NCI-H226 (cell line): ENCODE results near the gene BHLHA15.

Experiments
- DNase-seq: peaks from one replicate; pipeline ENCODE4 v3.0.0-alpha.2; 2015

BHLHA15 gene

GRCh38 chr7:98228801-98229200 is 17.6 kb downstream of the BHLHA15 start:
- no peak for DNase-seq

- no peak for DNase-seq
These were observed 18.2 kb downstream of the BHLHA15 start for GRCh38 chr7:98229441-98229840.

GRCh38 chr7:98229991-98230745 is 18.9 kb downstream of the BHLHA15 start:
- no peak for DNase-seq

DNA sequence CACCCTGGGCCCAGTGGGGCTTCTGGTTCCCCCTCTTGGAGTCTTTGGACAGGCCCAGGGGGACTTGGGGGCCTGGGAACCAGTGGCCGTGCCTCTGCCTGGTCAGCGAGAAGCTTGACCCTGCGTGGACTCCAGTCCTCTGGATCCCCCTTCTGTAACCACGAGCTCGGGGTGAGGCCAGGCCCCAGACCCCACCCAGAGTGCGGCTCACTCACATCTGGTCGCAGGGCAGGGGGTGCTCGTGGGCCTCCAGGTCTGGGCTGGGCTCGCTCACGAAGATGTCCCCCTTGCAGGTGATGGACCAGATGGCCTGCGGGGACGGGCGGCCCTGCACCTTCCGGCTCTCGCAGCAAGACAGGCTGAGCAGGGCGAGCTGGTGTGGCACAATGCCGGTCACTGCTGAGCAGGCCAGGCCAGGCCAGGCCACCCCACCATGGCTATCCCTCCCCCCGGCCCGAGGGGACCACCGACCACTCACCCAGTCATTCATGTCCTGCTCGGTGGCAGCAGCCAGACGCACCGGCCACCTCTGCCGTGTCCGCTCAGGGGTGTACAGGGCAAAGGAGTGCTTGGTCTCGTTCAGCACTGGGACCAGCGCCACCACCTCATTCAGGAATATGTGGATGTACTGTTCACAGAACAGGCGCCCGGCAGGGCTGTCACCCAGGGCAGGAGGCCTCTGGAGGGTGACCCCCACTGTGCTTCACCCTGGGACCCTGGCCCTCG is 19.7 kb downstream of the BHLHA15 start:
- DNase-seq, result no peak

GRCh38 chr7:98231493-98232262 is 20.4 kb downstream of the BHLHA15 start:
- DNase-seq, result no peak

DNA sequence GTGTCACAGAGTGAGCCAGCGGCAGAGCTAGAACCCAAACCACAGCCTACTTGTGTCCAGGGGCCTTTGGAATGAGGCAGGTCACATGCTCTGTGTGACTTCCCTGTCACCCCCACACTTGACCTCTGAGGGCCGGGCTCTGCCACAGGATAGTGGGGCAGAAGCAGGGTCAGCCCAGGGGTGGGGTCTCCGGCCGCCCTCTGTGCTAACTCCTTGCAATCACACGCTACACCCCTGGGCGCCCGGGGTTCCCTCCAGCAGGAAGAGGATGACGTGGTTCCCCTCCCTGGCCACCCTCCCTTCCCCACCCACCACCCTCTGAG is 21.0 kb downstream of the BHLHA15 start:
- no peak for DNase-seq

DNA sequence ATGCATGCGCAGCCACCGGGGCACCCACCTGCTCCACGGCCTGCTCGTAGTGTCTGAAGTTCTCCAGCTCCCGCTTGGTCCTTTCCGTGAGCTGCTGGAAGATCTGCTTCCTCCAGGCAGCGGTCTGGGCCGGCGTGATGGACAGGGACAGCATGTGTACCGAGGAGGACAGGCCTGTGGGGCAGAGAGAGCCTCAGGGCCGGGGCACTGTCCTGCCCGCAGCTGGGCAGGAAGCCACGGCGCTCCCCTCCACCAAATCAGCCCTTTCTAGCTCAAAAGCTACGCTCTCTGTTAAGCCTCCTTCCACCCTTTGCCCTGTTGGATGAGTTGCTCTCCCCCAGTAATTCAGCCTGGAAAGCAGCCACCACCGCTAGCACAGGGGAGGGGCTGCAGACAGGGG is 21.6 kb downstream of the BHLHA15 start:
- no peak for DNase-seq

DNA sequence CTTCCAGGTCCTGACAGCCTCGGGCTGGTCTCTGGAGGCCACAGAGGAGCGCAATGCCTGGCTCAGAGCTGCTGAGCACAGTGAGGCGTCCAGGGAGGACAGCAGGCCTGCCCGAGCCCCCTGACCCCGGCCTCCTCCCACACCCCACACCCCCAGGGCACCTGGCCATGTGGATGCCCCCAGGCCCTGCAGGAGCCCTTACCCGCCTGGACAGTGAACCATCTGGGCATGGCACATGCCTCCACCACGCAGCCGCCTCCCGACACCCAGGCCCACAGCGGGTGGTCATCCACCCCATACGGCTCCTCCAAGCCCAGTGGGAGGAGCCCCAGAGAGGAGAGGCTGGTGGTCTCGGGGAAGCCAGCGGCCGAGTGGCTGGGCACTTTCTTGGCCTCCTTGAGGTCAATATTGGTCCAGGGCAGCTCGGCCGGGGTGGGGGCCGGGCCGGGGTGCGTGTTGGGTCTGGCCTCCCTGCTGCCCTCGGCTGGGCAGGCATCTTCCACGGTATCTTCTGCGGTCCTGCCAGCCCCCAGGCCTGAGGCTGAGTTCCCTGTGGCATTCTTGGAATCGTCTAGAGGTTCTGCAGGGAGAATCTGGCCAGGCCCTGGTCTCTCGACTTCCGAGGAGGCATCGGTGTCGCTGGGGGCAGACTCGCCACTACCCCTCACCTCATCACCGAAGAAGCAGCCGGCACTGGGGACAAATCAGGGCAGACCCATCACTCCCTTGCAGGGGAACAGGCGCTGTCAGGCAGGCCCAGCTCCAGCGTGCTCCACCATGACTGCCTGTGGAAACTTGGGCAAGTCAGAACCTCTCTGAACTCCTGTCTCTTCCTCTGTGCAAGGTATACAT is 22.2 kb downstream of the BHLHA15 start:
- no peak for DNase-seq

- no peak for DNase-seq
These were observed 23.3 kb downstream of the BHLHA15 start for GRCh38 chr7:98234429-98235147.

DNA sequence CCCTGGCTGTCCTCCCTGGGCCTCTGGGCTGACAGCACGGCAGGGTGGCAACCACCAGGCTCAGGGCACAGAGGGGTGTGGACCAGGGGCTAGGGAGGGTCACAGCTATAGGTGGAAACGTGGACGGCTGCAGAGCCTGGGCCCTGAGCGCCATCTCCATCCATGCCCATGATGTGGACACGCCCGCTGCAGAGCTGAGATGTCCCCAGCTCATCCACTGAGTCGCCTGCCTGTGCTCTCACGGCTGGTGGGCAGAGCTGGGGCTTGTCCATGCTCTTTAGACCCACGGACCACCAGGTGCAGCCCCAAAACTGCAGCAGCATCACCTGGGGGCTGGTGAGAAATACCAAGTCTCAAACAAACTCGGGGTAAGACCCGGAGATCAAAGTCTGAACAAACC is 24.7 kb downstream of the BHLHA15 start:
- DNase-seq, result no peak

DNA sequence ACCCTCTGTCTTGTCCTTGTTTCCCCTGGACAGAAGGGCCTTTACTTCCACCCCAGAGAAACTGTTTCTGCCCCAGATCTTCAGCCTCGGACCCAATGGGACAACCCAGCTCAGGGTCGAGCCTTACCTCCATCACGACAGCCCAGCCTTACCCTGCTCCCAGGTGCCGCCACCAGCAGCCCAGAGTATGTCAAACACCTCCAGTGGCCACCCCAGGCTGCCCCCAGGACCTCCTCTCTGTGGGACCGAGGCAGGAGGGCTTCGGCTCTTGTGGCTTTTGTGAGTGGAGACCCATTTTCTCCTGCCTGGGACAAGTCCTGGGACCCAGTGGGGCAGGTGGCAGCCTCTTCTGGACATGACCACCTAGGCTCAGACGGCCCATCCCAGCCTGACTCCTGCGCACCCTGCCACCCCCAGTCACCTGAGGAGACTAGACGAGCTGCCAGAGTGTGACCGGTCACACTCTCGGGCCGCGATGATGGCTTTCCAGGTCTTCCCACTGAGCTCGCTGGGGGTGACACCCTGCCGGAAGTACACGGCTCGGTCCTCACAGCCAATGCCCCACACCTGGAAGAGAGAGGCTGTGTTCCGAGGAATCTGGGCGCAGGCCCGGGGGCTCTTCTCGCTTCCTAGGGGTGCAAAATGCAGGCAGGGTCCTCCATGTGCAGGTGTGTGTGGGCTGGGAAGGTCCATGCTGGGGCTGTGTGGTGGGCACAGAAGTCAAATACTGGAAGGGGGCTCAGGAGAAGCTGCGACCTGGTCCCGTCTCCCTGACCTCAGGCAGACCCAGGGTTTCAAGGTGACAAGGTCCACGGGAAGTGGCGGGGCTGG is 25.3 kb downstream of the BHLHA15 start:
- no peak for DNase-seq

DNA sequence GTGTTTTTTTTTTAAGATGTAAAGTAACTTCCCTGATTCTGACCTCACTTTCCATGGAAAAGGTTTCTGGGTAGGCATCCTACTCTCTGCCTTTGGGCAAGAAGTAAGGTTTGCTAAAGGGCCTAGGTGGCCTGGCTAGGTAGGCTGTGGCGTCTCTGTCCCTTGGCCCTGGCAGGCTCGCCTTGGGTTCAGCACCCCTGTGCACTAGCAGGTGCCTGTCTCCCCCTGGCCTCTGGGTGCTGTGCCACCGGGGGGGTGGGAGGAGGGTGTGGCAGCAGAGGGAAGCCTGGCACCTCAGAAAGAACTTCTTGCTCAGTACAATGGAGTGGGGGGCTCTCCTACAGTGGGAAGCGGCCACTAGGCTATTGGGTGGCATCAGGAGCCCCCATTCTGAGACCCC is 26.8 kb downstream of the BHLHA15 start:
- no peak for DNase-seq

- DNase-seq, result no peak
These were observed 27.7 kb downstream of the BHLHA15 start for GRCh38 chr7:98238976-98239375.

GRCh38 chr7:98240961-98241673 is 29.9 kb downstream of the BHLHA15 start:
- no peak for DNase-seq

DNA sequence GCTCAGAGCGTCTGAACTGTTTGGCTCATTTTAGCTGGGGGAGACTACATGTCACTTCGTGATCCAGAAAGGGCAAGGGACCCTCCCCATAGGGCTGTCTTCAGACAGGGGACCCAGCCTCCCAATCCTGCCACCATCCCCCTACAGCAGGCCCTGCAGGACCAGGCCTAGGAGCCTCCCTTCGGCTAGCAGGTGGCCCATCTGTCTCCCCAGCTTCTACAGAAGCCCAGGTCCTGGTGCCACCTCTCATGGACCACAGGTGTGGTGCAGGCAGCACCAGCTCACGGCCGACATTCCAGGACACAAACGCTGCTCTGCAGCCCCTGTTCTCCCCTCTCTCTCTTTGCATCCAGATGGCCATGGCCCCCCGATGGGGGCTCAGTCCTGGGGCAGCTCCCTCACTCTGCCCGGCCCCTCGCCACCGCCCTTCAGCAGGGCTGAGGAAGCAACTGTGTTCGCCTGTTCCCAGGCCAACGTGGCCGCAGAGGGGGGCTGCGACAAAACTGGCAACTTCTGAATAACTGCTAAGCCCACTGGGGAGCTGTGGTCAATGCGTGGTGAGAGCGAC is 30.5 kb downstream of the BHLHA15 start:
- no peak for DNase-seq

GRCh38 chr7:98242342-98242741 is 31.1 kb downstream of the BHLHA15 start:
- no peak for DNase-seq

GRCh38 chr7:98242934-98243333 is 31.7 kb downstream of the BHLHA15 start:
- no peak for DNase-seq

DNA sequence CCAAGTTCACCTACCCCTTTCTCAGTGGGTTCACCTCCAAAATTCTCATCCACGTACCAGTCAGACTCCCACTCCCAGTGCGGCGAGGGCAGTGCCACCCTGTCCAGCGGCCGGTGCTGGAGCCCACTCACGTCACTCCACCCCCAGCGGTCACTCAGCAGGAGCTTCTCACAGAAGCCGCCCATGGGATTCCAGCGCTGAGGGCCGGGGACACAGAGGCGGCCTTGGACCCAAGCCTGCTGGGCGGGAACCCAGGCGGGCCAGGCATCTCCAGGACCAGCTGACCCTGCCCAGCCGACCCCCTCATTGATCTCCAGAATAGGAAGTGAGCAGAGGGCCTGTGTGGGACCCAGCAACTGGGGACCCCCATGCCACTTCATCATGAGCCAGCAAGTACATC is 33.6 kb downstream of the BHLHA15 start:
- DNase-seq, result no peak

DNA sequence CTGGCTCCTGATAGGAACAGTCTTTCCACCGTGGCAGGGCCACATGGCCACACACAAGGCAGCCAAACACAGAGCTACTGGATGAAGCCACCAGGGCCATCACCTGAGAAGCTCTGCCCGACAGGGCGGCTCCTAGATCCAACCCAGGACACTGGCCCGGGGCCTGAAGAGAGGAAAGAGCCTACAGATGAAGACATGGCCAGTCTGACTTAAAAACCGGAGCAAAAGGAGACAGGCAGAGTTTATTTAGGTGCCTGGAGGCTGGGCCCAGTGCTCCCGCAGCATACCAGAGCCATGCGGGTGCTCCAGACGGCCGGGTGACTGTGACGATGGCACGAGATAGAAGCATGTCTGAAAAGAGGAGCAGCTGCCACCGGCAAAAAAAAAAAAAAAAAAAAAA is 36.9 kb downstream of the BHLHA15 start:
- no peak for DNase-seq

- DNase-seq, result no peak
These were observed 37.9 kb downstream of the BHLHA15 start for GRCh38 chr7:98249106-98249505.
